Mesodermal cell (in vitro differentiated cells): ENCODE data around the gene CELA3A.

Experiments used
- H3K27ac ChIP-seq: 2 replicates; pipeline ENCODE4 v1.7.0; 2013; ENCODE audit warnings: mild to moderate bottlenecking, low read depth, low read length, moderate library complexity; ENCODE audit not compliant: severe bottlenecking
- H3K36me3 ChIP-seq: 2 replicates; pipeline ENCODE4 v1.7.1; 2013; ENCODE audit warnings: mild to moderate bottlenecking, low read length, moderate library complexity; ENCODE audit not compliant: control insufficient read depth, insufficient read depth
- H3K4me1 ChIP-seq: one replicate; pipeline ENCODE4 v1.7.1; 2013; ENCODE audit warnings: mild to moderate bottlenecking, low read length; ENCODE audit not compliant: insufficient read depth, control insufficient read depth, poor library complexity, severe bottlenecking
- H3K4me3 ChIP-seq: 2 replicates; pipeline ENCODE4 v1.7.0; 2013; ENCODE audit warnings: low read length, control low read depth, mild to moderate bottlenecking; ENCODE audit not compliant: insufficient read depth, poor library complexity, severe bottlenecking; ENCODE audit errors: extremely low read depth
- H3K9me3 ChIP-seq: 2 replicates; pipeline ENCODE4 v1.7.1; 2013; ENCODE audit warnings: mild to moderate bottlenecking, low read length, moderate library complexity; ENCODE audit not compliant: control insufficient read depth
- WGBS, 2 experiments: methylation state at CpG; one replicate each; pipeline ENCODE4 v1.1.5; 2013; ENCODE audit warnings: missing lambda C conversion rate in 2 of 2; ENCODE audit not compliant: insufficient coverage in 2 of 2; 5-methylcytosine and 5-hydroxymethylcytosine counted together

CELA3A gene

DNA sequence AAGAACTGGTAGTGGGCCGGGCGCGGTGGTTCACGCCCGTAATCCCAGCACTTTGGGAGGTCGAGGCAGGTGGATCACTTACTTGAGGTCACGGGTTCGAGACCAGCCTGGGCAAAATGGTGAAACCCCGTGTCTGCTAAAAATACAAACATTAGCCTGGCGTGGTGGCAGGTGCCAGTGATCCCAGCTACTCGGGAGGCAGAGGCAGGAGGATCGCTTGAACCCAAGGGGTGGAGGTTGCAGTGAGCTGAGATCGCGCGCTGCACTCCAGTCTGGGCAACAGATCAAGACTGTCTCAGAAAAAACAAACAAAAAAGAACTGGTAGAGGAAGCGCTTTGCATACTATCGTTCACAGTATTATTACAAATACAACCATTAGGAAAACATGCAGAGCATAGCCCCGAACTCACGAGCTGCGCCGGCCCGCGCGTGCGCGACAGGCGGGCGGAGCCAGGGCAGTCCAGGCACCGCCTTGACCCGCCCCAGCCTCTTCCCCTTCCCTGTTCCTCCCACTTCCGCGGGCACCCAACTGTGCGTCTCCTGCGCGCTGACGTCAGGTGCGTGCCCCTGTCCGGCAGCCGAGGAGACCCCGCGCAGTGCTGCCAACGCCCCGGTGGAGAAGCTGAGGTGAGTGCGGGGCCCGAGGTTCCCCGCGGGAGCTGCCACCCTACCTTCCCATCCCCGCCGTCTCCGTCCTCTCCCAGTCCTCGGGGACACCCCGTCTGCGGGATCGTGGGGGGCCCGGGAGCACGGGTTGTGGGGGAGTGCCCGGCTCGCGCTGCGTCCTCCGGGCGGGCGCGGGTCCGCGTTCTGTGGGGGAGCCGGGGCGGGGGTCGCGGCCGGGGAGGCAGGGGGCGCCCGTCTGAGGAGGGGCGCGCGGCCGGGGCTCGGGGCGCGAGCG is 50.9 kb downstream of the CELA3A start, which contains the start of gene CDC42:
TSS of gene CDC42 (plus strand) at position 595 of the 902 bp plus-strand sequence. CDS start 25,770 bp downstream, outside the sequence.
- peak within 1 kb of the TSS; percentile 99 for H3K27ac ChIP-seq
- WGBS, 2 experiments, result 19 to 25% methylated on average over 56 to 70 of the region's 81 CpGs
- H3K4me1 ChIP-seq, result no peaks in the 10 kb centered on the region
- H3K9me3 ChIP-seq, result no peaks in the 10 kb centered on the region
- H3K36me3 ChIP-seq, result peaks cover 31% of the 10 kb centered on the region
- peak within 1 kb of the TSS; percentile 77 for H3K4me3 ChIP-seq

DNA sequence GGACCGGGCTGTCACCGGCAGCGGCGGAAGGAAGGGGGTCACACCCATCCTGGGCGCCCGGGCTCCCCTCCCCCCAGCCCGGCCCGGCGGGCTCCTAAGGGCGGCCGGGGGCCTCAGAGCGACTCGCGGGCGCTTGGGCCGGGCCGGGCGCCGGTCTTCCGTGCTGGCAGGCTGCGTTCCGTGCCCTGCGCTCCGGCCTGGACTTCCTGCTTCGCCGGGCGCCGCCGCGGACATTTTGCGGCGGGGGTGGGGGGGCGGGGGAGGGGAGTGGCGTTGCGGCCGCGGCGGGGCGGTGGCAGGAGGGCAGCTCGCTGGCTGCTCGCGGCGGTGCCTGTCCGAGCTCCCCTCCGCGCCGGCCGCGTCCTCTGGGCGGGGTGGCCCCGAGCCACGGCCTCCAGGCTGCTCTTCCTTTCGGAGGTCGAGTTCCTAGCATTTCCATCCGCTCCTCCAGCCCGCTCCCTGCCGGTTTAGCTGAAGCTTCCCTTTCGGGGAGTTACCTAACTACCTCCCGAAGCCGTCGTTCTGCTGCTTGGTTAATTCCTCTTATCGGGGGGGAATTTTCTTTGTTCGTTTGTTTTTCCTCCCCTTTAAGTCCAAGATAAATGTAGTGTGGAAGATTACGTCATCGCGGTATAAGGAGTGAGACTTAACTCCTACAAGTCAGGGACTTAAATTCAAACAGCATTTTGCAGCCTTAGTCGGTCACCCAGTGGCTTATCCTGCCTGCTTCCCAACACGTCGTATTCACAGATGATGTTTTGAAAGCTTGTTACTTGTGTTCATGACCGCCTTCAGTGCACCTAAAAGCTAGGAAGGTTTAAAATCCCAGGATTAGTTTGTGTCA is 51.8 kb downstream of the CELA3A start:
- no peaks in the 10 kb centered on the region for H3K4me1 ChIP-seq
- 1% methylated on average over 25 to 37 of the region's 70 CpGs for WGBS, 2 experiments
- H3K4me3 ChIP-seq, result peak overlapping the region; percentile 77
- H3K9me3 ChIP-seq, result no peaks in the 10 kb centered on the region
- H3K36me3 ChIP-seq, result peaks cover 40% of the 10 kb centered on the region
- peak overlapping the region; percentile 99 for H3K27ac ChIP-seq

DNA sequence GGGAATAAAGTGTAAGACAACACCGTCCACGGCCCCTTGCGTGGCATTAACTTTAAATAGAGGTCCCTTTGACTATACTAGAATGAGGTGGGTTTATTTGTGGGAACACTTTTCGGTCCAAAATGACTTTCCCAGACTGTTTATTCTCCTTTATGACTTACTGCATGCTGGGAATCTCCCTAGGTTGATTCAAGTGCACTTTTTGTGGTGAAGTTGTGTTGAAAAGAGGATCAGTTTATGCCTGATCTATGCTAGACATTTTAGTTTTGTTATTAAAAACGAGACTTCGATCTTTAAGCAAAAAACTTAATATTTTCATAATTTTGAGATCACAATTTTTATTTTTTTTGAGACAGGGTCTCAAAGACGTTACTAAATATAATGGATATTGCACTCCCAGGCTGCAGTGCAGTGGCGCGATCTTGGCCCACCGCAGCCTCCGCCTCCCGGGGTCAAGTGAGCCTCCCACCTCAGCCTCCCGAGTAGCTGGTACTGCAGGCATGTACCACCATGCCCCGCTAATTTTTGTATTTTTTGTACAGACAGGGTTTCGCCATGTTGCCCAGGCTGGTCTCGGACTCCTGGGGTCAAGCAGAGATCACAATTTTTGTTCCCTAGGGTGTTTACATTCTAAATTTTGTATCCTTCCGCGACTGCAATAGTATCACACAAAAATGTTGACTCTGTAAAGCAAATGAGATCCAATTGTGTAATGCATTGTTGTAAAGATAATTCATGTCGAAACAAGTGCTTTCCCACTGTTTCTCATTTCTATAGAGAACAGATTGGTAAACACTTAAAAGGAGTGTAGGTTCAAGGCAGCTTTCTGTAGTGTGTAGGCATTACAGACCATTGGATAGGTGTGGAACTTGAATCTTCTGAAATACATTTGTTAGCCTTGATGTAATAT is 52.7 kb downstream of the CELA3A start:
- Histone ChIP-seq H3K36me3 (peaks cover 49% of the 10 kb centered on the region), H3K4me1 (no peaks in the 10 kb centered on the region), H3K27ac (peak overlapping the region; percentile 99), H3K9me3 (no peaks in the 10 kb centered on the region), H3K4me3 (peak overlapping the region; percentile 77)
- 77 to 82% methylated on average over 14 to 16 of the region's 19 CpGs for WGBS, 2 experiments

DNA sequence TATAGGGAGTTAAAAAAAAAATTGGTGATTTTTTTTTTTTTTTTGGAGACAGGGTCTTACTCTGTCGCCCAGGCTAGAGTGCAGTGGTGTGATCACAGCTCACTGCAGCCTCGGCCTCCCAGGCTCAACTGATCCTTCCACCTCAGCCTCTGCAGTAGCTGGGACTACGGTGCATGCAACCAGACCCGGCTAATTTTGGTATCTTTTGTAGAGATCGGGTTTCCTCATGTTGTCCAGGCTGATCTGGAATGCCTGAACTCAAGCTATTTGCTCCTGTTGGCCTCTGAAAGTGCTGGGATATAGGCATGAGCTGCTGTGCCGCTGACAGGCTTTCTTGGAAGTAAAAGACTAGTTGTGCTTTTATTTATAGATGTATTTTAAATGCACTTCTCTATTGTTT is 54.0 kb downstream of the CELA3A start:
- H3K27ac ChIP-seq, result no peak overlapping the region
- 87 to 89% methylated on average over 4 to 5 of the region's 6 CpGs for WGBS, 2 experiments
- no peak overlapping the region for H3K4me3 ChIP-seq
- no peaks in the 10 kb centered on the region for H3K4me1 ChIP-seq
- no peaks in the 10 kb centered on the region for H3K9me3 ChIP-seq
- peaks cover 56% of the 10 kb centered on the region for H3K36me3 ChIP-seq

DNA sequence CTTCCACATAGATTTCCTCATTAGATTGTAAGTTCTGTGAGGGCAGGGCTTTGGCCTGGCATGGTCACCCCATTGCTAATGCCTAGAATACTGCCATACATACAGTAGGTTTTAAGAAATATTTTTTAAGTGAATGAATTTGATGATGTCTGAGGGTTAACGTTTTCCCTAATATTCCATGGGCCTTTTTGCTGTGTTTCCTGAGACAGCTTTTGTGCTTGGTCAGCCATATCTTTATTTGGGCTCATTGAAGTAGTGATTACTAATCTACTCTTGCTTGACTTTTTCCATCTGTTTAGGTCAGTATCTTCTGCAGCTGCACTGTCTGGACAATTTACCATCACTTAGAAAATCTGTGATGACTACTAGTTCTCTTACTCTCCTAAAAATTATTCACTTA is 54.6 kb downstream of the CELA3A start:
- no peak overlapping the region for H3K27ac ChIP-seq

DNA sequence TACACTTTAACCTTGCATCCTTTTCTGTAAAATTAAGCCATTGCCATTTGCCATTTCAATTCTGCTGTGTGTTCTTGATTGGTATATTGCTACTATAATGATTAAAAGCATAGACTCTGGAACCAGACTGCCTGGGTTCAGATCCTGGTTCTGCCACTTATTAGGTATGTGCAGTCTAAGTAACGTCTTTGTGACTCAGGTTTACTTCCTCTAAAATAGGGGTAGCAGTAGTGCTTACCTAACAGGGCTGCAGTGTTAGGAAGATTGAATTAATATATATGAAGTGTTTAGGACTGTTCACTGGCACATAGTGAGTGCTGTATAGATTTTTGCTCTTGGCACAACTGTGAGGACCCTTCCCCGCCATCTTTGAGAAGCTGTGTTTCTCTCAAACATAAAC is 55.5 kb downstream of the CELA3A start:
- H3K4me3 ChIP-seq, result no peak overlapping the region
- no peaks in the 10 kb centered on the region for H3K9me3 ChIP-seq
- peaks cover 59% of the 10 kb centered on the region for H3K36me3 ChIP-seq
- 88 to 100% methylated on average over 1 of the region's 2 CpGs for WGBS, 2 experiments
- H3K27ac ChIP-seq, result no peak overlapping the region
- H3K4me1 ChIP-seq, result no peaks in the 10 kb centered on the region

More for the DNA sequence above, 54.6 kb downstream of the CELA3A start:
- no peaks in the 10 kb centered on the region for H3K4me1 ChIP-seq
- H3K36me3 ChIP-seq, result peaks cover 56% of the 10 kb centered on the region
- WGBS, 2 experiments, result no CpG with 5 or more reads among the region's 1 CpG
- no peak overlapping the region for H3K4me3 ChIP-seq
- no peaks in the 10 kb centered on the region for H3K9me3 ChIP-seq

DNA sequence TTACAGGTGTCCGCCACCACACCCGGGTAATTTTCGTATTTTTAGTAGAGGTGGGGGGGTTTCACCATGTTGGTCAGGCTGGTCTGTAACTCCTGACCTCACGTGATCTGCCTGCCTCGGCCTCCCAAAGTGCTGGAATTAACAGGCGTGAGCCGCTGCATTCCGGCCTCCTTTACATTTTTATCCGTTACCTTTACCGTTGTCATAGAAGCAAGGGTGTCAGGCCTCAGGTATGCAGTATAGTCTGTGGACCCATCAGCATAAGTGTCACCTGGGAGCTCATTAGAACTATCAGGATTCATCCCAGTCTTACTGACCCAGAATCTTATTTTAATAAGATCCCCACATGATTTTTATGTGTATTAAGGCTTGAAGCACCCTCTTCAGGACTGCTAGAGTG is 56.4 kb downstream of the CELA3A start:
- Histone ChIP-seq H3K4me3 (no peak overlapping the region), H3K36me3 (peaks cover 67% of the 10 kb centered on the region), H3K9me3 (no peaks in the 10 kb centered on the region), H3K27ac (no peak overlapping the region), H3K4me1 (no peaks in the 10 kb centered on the region)
- WGBS, 2 experiments, result 87 to 99% methylated on average over 10 of the region's 10 CpGs
